HepG2 (cell line): ENCODE data around the gene SYVN1. TPM values are rescaled to one million over a fixed set of nuclear protein-coding genes. Genes with fewer than 3 reads are reported as not detected.

Experiments
- ATF7 ChIP-seq, 2 experiments: fragments of 450-650 bp in 1 of 2; sonication (generic) in 1 of 2; formaldehyde crosslinking in 1 of 2; IDR thresholded peaks; 2 replicates each; pipeline versions ENCODE4 v1.4.0 to v1.6.1; 2016 to 2020; ENCODE audit warnings: antibody characterized with exemption in 1 of 2, mild to moderate bottlenecking in 1 of 2, missing genetic modification reagents in 1 of 2
- CERS6 ChIP-seq: sonication (generic); formaldehyde crosslinking; IDR thresholded peaks from 2 replicates; pipeline ENCODE4 v1.5.0; 2020; ENCODE audit warnings: missing genetic modification reagents
- CREB1 ChIP-seq, 2 experiments: fragments of 450-650 bp in 1 of 2; IDR thresholded peaks; 2 replicates each; pipeline ENCODE4 v1.6.1; 2016 to 2017; ENCODE audit warnings: control low read depth in 1 of 2, mild to moderate bottlenecking in 1 of 2, missing compliant biosample characterization in 1 of 2, missing genetic modification characterization in 1 of 2
- ETV6 ChIP-seq: sonication (generic); formaldehyde crosslinking; conservative IDR thresholded peaks from 2 replicates; pipeline ENCODE4 v1.4.0; 2020; ENCODE audit warnings: missing genetic modification reagents
- HHEX ChIP-seq: IDR thresholded peaks from 2 replicates; pipeline ENCODE4 v1.6.1; 2016; ENCODE audit warnings: control low read depth
- KDM3A ChIP-seq: IDR thresholded peaks from 2 replicates; pipeline ENCODE4 v1.6.1; 2018; ENCODE audit warnings: low read depth, missing compliant biosample characterization
- MATR3 ChIP-seq: sonication (generic); formaldehyde crosslinking; IDR thresholded peaks from 2 replicates; pipeline ENCODE4 v1.4.0; 2020; ENCODE audit warnings: missing genetic modification reagents
- NR1H2 ChIP-seq: sonication (generic); formaldehyde crosslinking; IDR thresholded peaks from 2 replicates; pipeline ENCODE4 v1.8.1; 2022; ENCODE audit warnings: low read depth, missing genetic modification reagents, borderline replicate concordance
- POLR2AphosphoS2 ChIP-seq: IDR thresholded peaks from 2 replicates; pipeline ENCODE4 v1.6.1; 2011; ENCODE audit warnings: low read depth, low read length, improper control_type of control experiment
- SCMH1 ChIP-seq: sonication (generic); formaldehyde crosslinking; IDR thresholded peaks from 2 replicates; pipeline ENCODE4 v1.9.0; 2021; ENCODE audit warnings: missing genetic modification reagents, mild to moderate bottlenecking, borderline replicate concordance
- TGIF2 ChIP-seq: IDR thresholded peaks from 2 replicates; pipeline ENCODE4 v1.6.1; 2016; ENCODE audit warnings: control low read depth, missing compliant biosample characterization
- TSC22D2 ChIP-seq: sonication (generic); formaldehyde crosslinking; IDR thresholded peaks from 2 replicates; pipeline ENCODE4 v1.5.1; 2020; ENCODE audit warnings: missing genetic modification reagents, mild to moderate bottlenecking, borderline replicate concordance
- U2AF1 ChIP-seq: fragments of 200-400 bp; formaldehyde crosslinking; optimal IDR thresholded peaks from 2 replicates; pipeline ENCODE3; 2017; ENCODE audit warnings: mild to moderate bottlenecking, low read depth, low read length
- ZFX ChIP-seq: sonication (generic); formaldehyde crosslinking; IDR thresholded peaks from 2 replicates; pipeline ENCODE4 v1.4.0; 2020; ENCODE audit warnings: mild to moderate bottlenecking, low read depth, missing genetic modification reagents, moderate library complexity
- ZNF3 ChIP-seq: IDR thresholded peaks from 2 replicates; pipeline ENCODE4 v1.7.0; 2017; ENCODE audit warnings: inconsistent platforms
- ZNF543 ChIP-seq: sonication (generic); formaldehyde crosslinking; IDR thresholded peaks from 2 replicates; pipeline ENCODE4 v1.4.0; 2020; ENCODE audit warnings: mild to moderate bottlenecking, missing genetic modification reagents
- ZNF605 ChIP-seq: sonication (generic); formaldehyde crosslinking; IDR thresholded peaks from 2 replicates; pipeline ENCODE4 v1.8.0; 2022; ENCODE audit warnings: mild to moderate bottlenecking, missing genetic modification reagents
- ZSCAN30 ChIP-seq: sonication (generic); formaldehyde crosslinking; IDR thresholded peaks from 2 replicates; pipeline ENCODE4 v1.5.0; 2020; ENCODE audit warnings: mild to moderate bottlenecking, missing genetic modification reagents
- ZSCAN31 ChIP-seq: sonication (generic); formaldehyde crosslinking; IDR thresholded peaks from 2 replicates; pipeline ENCODE4 v1.5.0; 2020; ENCODE audit warnings: low read depth, mild to moderate bottlenecking, missing genetic modification reagents
- polyA plus RNA-seq, 8 experiments: library from polyadenylated mRNA; depleted of rRNA in 3 of 8; stranded (reverse) in 7 of 8; unstranded in 1 of 8; fragments of >200 nt; fragmentation: Illumina TruSeq in 4 of 8; extraction: Trizol in 4 of 8; gene quantifications; 2 replicates each; pipeline versions ENCODE4 v1.2.1 to v1.2.3, GENCODE V29; 2011 to 2016; ENCODE audit warnings: low read depth in 4 of 8, missing spikeins in 1 of 8, mixed read lengths in 1 of 8; ENCODE audit not compliant: insufficient read depth in 1 of 8
- total RNA-seq, 5 experiments: library from RNA; depleted of rRNA; stranded (reverse); fragments of >200 nt; fragmentation: Illumina TruSeq; extraction: Trizol; gene quantifications; 2 replicates each; pipeline ENCODE4 v1.2.3, GENCODE V29; 2016; ENCODE audit warnings: low read depth in 1 of 5
- TF ChIP-seq, protein P1 (sequence below): sonication (generic); formaldehyde crosslinking; IDR thresholded peaks from 2 replicates; pipeline ENCODE4 v1.8.1; 2023; ENCODE audit warnings: missing genetic modification reagents, mild to moderate bottlenecking, borderline replicate concordance
- TF ChIP-seq, protein P2 (sequence below): sonication (generic); formaldehyde crosslinking; IDR thresholded peaks from 2 replicates; pipeline ENCODE4 v1.5.1; 2020; ENCODE audit warnings: mild to moderate bottlenecking, missing genetic modification reagents, borderline replicate concordance
- TF ChIP-seq, protein P3 (sequence below): sonication (generic); formaldehyde crosslinking; IDR thresholded peaks from 2 replicates; pipeline ENCODE4 v1.8.0; 2022; ENCODE audit warnings: missing genetic modification reagents, mild to moderate bottlenecking, borderline replicate concordance

The SYVN1 gene
- total and polyA plus RNA-seq, 2 of the 13 experiments (the other 11 are each of a cell fraction or from before 2014, with no cell fraction given): 10.3 to 22.5 TPM

DNA sequence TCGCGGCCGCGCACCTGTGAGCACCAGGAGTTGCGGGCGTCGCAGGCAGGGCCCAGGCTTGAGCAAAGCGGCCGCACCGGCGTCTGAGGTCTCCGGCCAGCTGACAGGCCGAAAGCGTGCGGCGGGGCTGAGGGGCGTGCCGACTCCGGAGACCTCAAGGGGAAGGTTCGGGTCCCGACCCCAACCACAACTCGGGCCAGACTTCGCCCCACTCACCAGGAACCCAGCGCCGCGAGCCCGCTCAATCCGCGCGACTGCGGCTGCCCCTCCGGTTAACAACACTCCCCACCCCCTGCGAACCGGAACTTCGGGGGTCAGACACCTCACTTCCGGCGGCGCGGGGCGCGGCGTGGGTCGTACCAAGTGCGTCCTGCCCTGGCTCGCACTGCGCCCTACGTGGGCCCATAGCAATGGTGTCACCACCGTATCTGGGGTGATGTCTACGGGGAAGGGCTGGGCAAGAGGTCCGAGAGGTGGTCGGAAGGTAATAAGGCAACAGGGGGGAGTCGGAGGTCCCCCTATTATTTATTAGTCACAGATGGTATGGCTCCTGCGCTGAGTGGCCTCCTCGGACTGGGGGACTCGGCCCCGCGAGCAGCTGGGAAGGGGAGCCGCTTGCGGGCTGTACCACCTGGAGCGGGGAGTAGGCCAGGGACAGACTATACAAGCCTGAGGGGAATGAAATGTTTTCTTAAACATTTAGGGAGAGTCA, at the start of gene SYVN1 (continued):
- TF ChIP-seq TSC22D2 (CRISPR knock-in tag) (no peak; the same call in 1 of the 2 replicates), ATF7 (IDR thresholded peaks at IDR 0.05) (peak; percentile 71; the same call in 1 of the 2 replicates), ATF7 (CRISPR knock-in tag; IDR thresholded peaks at IDR 0.05) (no peak), ZSCAN30 (CRISPR knock-in tag) (0 out of 2 replicates have a peak, but pooled peaks have one; percentile 60), SCMH1 (CRISPR knock-in tag) (no peak), U2AF1 (no peak), ZSCAN31 (CRISPR knock-in tag) (peak; percentile 33; the same call in 1 of the 2 replicates), TGIF2 (CRISPR knock-in tag) (peak; percentile 80), POLR2AphosphoS2 (peak; percentile 80; the same call in 1 of the 2 replicates), ZNF605 (CRISPR knock-in tag) (peak; percentile 31; the same call in 1 of the 2 replicates), ETV6 (CRISPR knock-in tag) (no peak), CREB1 (IDR thresholded peaks at IDR 0.05) (peak; percentile 82), CREB1 (CRISPR knock-in tag; IDR thresholded peaks at IDR 0.05) (peak; percentile 93), CERS6 (CRISPR knock-in tag) (0 out of 2 replicates have a peak, but pooled peaks have one; percentile 14), NR1H2 (CRISPR knock-in tag) (no peak), ZNF3 (no peak), ZNF543 (CRISPR knock-in tag) (peak; percentile 31; the same call in 1 of the 2 replicates), MATR3 (CRISPR knock-in tag) (no peak), HHEX (CRISPR knock-in tag) (no peak), KDM3A (CRISPR knock-in tag) (no peak; the same call in none of the 2 replicates), ZFX (peak; percentile 77)
- TF ChIP-seq, protein P1, sequence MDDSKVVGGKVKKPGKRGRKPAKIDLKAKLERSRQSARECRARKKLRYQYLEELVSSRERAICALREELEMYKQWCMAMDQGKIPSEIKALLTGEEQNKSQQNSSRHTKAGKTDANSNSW (CRISPR knock-in tag): peak; percentile 74; the same call in 1 of the 2 replicates
- TF ChIP-seq, protein P2, sequence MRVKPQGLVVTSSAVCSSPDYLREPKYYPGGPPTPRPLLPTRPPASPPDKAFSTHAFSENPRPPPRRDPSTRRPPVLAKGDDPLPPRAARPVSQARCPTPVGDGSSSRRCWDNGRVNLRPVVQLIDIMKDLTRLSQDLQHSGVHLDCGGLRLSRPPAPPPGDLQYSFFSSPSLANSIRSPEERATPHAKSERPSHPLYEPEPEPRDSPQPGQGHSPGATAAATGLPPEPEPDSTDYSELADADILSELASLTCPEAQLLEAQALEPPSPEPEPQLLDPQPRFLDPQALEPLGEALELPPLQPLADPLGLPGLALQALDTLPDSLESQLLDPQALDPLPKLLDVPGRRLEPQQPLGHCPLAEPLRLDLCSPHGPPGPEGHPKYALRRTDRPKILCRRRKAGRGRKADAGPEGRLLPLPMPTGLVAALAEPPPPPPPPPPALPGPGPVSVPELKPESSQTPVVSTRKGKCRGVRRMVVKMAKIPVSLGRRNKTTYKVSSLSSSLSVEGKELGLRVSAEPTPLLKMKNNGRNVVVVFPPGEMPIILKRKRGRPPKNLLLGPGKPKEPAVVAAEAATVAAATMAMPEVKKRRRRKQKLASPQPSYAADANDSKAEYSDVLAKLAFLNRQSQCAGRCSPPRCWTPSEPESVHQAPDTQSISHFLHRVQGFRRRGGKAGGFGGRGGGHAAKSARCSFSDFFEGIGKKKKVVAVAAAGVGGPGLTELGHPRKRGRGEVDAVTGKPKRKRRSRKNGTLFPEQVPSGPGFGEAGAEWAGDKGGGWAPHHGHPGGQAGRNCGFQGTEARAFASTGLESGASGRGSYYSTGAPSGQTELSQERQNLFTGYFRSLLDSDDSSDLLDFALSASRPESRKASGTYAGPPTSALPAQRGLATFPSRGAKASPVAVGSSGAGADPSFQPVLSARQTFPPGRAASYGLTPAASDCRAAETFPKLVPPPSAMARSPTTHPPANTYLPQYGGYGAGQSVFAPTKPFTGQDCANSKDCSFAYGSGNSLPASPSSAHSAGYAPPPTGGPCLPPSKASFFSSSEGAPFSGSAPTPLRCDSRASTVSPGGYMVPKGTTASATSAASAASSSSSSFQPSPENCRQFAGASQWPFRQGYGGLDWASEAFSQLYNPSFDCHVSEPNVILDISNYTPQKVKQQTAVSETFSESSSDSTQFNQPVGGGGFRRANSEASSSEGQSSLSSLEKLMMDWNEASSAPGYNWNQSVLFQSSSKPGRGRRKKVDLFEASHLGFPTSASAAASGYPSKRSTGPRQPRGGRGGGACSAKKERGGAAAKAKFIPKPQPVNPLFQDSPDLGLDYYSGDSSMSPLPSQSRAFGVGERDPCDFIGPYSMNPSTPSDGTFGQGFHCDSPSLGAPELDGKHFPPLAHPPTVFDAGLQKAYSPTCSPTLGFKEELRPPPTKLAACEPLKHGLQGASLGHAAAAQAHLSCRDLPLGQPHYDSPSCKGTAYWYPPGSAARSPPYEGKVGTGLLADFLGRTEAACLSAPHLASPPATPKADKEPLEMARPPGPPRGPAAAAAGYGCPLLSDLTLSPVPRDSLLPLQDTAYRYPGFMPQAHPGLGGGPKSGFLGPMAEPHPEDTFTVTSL (CRISPR knock-in tag): no peak; the same call in 1 of the 2 replicates
- TF ChIP-seq, protein P3, sequence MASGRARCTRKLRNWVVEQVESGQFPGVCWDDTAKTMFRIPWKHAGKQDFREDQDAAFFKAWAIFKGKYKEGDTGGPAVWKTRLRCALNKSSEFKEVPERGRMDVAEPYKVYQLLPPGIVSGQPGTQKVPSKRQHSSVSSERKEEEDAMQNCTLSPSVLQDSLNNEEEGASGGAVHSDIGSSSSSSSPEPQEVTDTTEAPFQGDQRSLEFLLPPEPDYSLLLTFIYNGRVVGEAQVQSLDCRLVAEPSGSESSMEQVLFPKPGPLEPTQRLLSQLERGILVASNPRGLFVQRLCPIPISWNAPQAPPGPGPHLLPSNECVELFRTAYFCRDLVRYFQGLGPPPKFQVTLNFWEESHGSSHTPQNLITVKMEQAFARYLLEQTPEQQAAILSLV: peak; percentile 64
